Limb (tissue), 2 donors: ENCODE data around the gene CSTPP1.
A peak's percentile ranks its signal among the peaks of the same experiment; 100 is the strongest.
"Not testable (repeated sequence)": the region's sequence is repeated elsewhere in the genome, so short reads cannot be mapped to it uniquely, and the experiment has no call there.

Source experiments
- DNase-seq, 2 donors: peaks; one replicate each; pipeline ENCODE4 v3.0.0-alpha.2; 2016; ENCODE audit errors: extremely low spot score in 2 of 2

The CSTPP1 gene

DNA sequence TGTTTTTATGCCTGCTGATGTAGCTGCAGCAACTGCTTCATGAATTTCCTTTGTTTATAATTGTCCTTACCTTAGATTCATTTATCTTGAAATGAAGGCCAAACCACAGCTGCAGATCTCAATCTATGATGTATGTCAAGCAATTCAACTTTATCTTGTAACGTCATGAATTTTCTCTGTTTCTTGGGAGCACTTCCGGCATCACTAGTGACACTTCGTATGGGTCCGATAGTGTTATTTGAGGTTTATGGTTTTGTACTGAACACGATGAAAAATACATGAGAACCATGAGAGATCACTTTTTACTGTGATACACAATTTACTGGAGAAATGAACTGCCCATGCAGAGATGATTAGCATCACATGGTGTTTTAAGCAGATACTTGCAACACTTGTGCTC is 98.5 kb downstream of the CSTPP1 start:
- DNase-seq, result no peak

DNA sequence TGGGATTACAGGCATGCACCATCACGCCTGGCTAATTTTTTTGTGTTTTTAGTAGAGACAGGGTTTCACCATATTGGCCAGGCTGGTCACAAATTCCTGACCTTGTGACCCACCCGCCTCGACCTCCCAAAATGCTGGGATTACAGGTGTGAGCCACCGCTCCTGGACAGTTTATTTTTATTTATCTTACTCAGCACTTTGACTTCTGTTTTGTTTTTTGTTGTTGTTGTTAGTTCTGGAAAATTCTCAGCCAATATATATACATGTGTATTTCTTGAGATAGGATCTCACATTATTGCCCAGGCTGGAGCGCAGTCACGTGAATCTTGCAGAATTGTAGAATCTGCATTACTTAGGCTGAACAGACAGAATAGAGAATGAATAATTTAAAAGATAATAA is 107.6 kb downstream of the CSTPP1 start:
- DNase-seq, result no peak

DNA sequence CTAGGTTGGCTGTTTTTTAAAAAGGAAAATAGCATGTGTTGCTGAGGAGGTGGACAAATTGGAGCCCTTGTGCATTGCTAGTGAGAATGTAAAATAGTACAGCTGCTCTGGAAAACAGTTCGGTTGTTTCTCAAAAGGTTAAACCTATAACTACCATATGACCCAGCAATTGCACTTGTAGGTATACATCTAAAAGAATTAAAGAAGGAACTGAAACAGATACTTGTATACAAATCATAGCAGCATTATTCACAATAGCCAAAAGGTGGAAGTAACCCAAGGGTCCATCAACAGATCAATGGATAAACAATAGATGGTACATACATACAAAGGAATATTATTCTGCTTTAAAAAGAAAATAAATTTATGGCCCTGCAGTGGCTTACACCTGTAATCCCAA is 111.4 kb downstream of the CSTPP1 start:
- no peak for DNase-seq

DNA sequence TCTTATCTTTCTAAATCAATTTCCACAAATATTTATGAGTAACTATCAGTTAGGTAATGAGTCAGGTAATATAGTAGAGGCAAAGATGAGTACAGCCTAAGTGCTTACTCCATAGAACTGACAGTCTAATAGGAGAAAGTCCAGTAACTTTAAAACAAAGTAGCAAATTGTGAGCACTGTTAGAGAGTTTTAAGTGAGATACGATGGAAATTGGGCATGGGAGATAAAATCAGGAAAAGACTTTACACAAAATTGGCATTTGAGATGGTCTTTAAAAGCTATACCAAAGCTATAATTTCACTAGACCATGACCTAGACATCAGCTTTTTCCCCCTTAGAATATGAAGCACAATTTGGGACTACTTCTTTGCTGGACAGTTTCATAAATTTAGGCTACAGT is 113.7 kb downstream of the CSTPP1 start:
- DNase-seq, result no peak

DNA sequence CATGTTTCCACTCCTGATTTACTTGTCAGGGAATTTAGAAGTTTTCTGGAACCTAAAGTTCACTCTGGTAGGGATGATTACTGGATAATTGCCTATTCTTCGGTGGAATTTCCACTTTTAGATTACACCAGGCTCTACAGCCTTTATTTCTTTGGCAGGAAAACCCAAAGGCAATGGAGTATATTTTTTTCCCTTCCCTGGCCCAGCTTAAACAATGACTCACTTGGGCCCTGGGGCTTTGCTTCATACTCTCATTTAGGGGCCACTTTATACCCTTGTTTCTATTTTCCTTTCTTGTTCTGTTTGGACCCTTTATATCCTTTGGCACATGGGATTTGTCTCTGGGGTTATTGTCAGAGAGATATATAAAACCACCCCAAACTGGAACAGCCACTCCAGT is 114.7 kb downstream of the CSTPP1 start:
- peak in 1 of 2 donors; percentile 41 for DNase-seq

DNA sequence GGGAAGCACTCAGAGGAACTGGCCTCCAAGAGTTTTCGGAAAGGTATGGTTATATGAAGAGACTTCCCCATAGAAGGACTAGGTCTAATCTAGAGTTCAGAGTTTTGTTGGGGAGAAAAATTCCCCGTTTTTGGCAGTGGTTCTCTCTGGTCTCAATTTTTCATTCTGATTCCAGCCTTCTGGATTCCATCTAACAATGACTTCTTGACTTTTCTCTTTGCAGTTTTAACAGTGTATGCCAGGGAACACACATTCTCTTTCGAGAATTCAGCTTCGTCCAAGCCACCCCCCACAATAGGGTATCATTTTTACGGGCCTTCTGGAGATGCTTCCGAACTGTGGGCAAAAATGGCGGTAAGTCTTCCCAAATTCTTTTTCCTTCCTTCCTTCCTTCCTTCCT is 115.6 kb downstream of the CSTPP1 start:
- DNase-seq, result no peak

DNA sequence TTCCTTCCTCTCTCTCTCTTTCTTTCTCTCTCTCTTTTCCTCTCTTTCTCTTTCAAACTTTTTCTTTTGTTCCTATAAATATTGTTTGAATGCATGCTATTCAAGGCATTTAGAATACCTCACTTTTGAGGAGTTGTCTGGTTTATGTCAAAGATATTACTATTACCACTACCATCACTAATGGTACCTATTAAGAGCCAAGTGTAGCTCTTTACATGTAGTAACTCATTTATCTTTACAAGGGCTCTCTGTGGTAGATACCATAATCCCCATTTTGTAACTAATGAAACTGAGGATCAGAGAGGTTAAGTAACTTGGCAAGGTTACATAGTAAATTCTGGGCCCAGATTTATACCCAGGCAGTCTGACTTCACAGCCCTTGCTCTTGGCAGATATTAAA is 116.0 kb downstream of the CSTPP1 start:
- DNase-seq, result no peak

DNA sequence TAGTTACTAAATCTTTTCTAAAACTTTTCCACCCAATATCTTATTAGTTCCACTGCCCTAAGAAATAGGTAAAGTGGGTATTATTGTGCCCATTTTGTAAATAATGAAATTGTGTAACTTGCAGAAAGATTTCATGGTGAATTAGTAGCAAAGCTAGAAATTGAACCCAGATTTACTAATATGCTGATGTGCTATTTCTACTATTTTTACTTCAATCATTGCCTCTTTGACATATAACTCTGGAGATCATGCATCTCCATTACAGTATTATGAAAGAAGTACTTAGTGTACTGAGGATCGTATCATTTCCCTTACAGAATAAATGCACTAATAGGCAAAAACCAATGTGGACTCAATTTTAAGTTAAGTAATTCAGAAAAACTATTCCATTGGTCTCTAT is 119.0 kb downstream of the CSTPP1 start:
- no peak for DNase-seq

DNA sequence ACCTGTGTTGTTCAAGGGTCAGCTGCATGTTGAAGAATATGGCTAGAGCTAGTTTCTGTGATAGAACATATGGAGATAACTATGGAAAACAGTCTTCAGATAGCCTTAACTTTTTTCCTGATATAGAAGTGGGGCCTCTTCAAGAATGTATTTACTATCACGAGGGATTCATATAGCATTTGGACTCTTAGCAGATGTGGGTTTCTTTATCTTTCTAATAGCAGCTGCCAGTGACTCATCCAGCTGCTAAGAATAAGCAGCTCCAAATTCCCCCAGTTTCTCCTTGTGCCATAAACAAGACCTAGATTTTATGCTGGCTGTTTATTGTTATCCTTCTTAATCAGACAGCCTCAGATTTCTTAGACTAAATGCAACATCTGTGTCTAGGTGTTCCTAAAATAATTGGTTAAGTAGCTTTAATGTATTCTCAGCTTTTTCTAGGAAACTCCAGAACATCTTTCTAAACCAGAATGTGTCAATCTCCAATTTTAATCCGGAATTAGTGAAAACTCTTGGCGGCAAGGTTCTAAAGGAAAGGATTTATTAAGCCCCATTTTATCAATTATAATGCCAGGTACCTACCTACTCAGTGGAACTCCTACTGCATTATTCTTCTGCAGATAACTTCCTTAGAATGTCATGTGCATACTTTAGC is 119.8 kb downstream of the CSTPP1 start:
- peak in 1 of 2 donors; percentile 21 for DNase-seq

DNA sequence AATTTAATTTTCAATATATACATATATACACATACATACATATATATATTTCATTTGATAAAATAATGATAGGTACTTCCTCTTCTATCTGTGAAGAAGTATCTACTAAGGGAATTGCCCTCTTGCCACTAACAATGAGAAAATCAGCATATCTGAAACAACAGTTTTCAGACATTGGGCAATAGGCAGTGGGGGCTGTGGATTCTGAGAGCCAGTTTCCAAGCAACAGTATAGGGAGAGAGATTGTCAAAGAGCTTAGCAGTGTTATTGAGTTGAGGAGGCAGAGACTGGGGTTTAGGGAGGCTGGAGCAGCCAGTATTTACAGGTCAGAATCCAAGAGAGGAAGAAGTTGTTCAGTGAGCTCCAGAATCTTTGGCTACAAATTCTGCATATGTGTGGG is 120.8 kb downstream of the CSTPP1 start:
- no peak for DNase-seq

DNA sequence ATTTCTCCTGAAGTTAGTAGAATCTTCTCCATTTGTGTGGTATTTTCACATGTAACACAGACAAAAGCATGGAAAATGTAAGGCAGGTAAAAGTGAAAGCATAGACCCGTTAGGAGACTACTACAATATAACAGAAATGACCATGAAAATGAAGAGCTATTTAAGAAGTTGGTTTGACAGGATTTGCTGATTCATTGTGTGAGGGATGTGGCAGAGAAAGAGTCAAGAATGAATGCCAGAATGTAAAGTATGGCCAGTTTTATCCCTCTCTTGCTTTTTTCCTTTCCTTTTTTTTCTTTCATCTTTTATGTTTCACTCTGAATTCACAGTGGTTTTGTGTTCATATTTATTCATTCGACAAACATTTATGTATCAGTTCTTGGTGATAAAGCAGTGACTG is 124.2 kb downstream of the CSTPP1 start:
- no peak for DNase-seq

DNA sequence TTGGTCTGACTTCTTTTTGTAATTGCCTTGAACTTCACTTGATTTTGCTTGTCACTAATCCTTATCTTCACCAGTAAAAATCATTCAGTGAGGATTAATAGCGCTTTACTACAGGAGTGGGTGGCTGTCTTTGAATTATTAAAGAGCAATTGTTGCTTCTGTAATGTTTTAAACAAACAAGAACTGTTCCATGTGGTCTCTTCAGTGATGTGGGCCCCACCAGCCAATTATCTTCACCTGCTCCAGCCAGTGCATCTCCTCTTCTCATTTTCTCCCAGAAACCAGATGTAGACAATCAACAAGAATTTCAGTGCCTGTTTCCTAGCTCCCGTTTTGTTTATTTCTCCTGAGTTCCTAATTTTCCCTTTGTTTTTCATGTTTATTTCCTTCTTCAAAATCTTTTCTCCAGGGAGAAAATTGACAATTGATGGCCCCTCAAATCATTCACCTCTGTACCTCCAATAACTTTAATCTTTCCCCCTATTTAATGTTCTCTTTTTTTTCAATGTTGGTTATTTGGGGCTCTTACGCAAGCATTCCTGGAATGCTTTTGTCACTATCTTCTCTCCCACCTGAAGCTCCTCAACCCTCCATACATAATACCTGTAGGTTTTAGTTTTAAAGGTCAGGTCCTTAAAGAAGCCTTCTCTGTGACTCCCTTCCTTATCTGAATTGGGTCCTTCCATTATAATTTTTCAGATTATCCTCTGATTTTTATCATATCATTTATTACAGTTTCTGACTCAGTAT is 125.0 kb downstream of the CSTPP1 start:
- DNase-seq, result no peak

DNA sequence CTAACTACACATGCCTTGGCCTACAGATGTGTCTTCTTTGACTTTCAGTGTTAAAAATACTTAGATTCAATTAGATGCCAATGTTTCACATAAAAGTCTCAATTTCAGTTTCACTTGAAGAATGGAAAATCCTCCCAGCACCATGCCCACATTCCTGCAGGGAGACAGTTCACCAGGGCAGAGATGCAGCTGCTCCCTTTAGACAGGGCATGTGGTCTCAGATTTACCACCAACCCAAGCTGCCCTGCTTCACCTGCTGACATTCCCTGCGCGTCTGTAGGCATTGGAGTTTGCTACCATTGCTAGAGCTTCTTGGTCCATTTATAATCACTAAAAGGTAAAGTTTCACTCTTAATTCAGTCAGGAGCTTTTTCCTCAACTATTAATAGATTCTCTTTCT is 126.2 kb downstream of the CSTPP1 start:
- DNase-seq, result no peak

DNA sequence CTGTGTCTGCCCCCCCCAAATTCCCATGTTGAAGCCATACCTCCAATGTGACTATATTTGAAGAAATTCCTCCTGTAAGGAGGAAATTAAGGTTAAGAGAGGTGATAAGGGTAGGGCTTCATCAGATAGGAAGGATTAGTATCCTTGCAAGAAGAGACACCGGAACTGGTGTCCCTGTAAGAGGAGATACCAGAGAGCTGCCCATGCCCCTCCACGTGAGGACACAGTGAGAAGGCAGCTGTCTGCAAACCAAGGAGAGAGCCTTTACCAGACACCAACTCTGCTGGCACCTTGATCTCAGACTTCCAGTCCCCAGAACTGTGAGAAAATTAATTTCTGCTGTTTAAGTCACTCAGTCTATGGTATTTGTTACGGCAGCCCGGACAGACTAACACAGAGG is 130.8 kb downstream of the CSTPP1 start:
- DNase-seq, result no peak

DNA sequence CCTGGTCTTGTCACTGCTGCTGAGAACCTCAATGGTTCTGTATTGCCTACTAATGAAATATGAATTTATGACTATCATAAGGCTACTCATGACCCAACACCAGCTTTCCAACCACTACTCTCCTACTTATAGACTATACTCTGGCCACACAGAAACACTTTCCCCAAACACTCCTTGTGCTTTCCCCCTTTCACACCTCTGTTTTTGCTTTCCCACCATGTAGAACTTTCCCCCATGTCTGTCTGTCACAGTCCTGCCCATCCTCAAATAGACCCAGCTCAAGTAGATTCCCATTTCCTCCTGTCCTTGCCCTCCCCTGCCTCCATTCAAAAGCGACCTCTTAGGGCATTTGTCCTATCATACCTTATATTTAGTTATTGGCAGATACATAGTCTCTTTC is 134.2 kb downstream of the CSTPP1 start:
- no peak for DNase-seq

DNA sequence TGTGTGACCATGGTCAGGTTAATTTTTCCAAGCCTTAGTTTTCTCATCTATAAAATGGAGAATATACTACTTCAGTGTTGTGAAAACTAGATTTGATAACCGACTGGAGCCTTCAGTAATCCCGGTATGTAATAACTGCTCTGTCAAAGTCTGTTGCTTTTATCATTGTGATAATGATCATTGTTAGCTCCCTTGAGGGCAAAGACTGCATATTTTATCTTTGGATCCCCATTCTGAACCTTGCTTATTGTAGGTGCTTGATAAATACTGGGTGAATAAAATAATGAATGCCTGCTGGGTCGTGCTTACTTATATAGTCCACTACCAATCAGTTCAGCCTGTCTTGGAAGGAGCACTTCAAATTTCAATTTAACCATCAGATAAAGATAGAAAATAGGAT is 134.8 kb downstream of the CSTPP1 start:
- no peak for DNase-seq

DNA sequence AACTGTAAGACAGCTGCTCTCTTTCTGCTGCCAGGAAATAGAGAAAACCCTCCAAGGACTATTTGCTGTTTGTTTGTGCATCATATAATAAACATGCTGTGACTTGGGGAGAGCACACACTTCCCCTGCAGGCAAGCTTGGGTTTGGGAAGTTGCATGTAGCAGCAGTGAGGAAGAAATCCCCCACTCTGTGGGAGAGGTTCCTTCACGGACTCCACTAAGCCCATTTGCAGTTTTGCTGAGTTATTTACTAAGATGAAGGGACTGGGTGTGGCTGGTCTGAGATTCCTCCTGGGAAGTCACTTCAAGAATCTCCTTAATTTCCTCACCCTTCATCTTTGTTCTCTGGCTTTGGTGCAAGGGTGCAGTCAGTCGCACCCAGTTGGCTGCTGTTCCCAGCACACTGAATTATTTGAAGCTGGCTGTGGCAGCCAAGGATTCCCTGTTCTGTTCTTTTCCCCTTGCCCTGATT is 135.3 kb downstream of the CSTPP1 start:
- DNase-seq, result peak in 1 of 2 donors; percentile 60

DNA sequence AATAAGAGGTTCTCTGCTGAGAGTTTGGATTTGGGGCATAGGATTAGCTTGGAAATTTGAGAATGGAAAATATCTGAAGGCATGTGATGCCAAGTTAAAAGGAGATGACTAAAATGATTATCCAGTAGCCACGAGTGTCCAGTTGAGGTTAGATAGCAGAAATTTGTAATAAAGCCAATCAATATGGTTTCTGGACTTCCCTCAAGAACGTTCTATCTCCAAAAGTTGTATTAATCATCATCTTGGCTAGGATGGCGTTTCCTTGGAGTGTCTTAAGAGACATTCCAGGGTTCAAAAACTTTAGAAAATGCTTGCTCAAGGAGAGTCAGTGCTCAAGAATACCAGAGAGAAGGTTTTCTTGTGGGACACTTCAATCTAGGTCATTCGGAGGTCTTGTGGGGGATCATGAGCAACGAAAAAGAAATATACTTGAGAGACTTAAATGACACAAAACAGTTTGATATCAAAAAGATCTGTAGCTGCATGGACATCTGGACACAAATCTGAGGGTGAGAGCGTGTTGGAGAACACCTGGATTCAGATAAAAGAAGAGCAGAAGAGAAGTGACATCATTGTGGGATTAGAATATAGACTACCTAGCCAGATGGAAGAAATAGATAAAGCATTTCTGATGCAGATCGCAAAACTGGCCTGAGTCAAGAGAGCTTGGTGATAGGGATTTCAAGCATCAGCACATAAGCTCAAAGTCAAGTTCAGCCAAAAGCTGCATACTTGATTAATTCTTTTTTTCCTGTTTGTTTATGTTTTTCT is 142.4 kb downstream of the CSTPP1 start:
- no peak for DNase-seq

DNA sequence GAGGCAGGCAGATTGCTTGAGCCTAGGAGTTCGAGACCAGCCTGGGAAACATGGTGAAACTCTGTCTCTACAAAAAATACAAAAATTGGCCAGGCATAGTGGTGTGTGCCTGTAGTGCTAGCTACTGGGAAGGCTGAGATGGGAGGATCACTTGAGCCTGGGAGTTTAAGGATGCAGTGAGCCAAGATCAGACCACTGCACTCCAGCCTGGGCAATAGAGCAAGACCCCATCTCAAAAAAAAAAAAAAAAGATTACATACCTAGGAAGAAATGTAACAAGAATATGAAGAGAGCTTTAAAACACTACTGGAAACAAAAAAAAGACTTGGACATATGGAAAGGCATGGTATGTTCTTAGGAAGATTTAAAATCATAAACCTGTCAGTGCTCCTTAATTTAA is 144.2 kb downstream of the CSTPP1 start:
- not testable (repeated sequence) for DNase-seq

DNA sequence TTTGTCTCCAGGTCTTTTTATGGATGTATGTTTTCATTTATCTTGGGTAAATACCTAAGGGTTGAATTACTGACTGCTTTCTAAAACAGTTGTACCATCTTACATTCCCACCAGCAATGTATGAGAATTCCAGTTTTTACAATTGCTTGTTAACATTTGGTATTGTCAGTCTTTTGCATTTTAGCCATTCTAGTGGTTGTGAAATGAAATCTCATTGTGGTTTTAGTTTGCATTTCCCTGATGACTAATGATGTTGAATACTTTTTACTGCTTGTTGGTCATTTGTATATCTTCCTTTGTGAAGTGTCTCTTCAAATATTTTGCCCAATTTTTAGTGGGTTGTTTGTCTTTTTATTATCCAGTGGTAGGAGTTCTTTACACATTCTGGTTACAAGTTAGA is 147.4 kb downstream of the CSTPP1 start:
- no peak for DNase-seq

DNA sequence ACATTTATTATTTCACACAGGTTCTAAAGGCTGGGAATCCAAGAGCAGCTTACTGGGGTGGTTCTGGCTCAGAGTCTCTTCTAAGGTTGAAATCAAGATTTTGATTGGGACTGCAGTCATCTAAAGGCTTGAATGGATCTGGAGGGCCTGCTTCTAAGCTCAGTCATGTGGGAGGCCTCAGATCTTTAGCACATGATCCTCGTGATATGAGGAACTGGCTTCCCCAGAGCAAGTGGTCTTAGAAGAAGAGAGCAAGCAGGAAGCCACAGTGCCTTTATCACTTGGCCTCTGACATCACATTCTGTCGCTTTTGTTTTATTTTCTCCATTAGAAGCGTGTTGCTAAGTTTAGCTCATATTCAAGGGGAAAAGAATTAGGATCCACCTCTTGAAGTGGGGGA is 151.2 kb downstream of the CSTPP1 start:
- no peak for DNase-seq

DNA sequence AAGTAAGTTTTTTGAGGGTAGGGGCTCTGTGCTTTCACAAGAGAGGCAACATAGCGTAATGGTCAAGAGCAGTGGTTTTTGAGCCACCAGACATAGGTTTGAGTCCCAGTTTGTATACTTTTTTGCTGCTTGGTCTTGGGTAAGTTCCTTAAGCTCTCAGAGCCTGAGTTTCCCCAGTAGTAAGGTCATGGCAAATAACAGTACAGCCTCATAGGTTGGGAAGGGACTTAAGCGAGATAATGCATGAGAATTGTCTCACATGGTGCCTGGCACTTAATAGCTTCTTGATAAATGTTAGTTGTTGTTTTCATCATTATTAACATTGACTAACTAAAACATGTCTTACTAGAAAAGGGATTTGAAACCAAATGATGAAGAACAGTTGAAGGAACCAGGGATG is 157.0 kb downstream of the CSTPP1 start:
- DNase-seq, result no peak
